ENCODE measurements around the gene ARMC6.
A peak's percentile ranks its signal among the peaks of the same experiment; 100 is the strongest.

ARMC6 gene

DNA sequence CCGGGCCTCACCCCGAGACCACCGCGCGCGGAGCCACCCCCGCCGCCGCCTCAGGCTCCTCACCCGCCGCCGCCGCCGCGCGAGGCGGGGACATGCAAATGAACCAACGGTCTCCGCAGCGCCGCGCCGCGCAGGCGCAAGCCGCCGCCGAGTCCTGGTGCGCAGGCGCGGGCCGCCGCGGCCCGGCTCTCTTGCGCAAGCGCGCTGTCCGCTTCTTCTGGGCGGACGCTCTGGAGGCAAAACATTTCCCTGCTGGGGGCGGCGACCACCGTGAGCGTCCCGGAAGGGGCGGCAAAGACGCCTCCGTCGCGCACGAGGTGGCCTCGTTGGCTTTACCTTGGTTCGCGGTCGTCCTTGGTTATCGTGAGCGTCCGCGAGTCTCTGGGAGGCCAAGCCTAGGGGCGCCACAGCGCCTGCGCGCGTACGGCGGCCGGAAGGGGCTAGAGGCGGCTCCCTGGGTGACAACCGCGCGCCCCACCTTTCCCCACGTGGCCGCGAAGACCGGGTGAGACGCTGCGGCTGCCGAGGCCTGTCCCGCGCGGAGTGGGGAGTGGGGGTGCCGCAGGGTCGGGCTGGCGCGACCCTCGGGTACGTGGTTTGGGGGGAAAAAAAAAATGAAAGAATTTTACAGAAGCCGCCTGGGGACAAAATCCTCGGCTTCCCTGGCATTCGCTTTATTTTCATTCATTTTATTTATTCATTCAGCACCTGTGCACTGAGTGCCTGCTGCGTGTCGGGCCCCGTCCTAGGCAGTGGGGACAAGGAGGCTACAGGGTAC, at the start of gene ARMC6, which contains the start of gene SUGP2:
TSS of gene ARMC6 (plus strand) at position 178 of the 778 bp plus-strand sequence. CDS start 607 bp downstream, outside the sequence.
TSS of gene SUGP2 (minus strand) at position 92 of the 778 bp plus-strand sequence. CDS start 2,446 bp downstream, outside the sequence.
- DNase-seq (ENCODE audit: low read depth), result peak; percentile 53
- H3K4me3 ChIP-seq (ENCODE audit: low read depth, low read length), result peak within 1 kb of the TSS; percentile 89

DNA sequence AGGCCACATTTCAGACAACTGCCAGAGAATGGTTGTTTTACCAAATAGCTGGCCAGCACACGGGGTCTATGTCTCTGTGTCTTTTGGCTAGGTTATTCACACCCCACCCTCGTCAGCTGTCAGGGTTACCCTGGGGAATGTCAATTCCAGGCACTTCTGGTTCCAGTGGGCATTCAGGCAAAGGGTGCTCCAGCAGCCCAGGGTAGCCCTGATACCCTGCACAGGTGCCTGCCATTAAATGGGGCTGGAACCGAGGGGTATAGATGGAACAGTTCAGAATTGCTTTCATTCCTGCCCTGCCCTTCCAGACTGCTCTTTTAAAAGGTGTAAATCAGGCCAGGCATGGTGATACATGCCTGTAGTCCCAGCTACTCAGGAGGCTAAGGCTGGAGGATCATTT, 49.2 kb upstream of the ARMC6 start:
- no peak overlapping the region for H3K4me3 ChIP-seq (ENCODE audit: low read depth, low read length)
- DNase-seq (ENCODE audit: low read depth), result no peak

DNA sequence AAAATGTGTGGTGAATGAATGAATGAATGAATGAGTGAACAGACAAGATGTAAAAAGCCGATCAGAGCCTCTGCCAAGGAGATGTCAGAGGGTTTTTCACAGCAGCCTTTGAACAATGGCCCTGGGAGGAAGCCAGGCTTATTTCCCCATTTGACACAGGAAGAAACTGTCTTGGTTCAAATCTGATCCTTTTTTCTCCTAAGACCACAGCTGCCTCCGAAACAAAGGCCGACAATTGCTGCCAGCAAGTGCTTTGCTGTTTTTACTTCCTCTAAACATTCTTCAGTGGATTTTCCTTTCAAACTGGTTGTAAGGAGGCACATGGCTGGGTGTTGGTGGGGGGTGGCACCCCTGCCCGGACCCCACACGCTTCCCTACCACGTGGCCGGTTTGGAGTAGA, 48.1 kb upstream of the ARMC6 start:
- DNase-seq (ENCODE audit: low read depth), result no peak
- H3K4me3 ChIP-seq (ENCODE audit: low read depth, low read length), result no peak overlapping the region

DNA sequence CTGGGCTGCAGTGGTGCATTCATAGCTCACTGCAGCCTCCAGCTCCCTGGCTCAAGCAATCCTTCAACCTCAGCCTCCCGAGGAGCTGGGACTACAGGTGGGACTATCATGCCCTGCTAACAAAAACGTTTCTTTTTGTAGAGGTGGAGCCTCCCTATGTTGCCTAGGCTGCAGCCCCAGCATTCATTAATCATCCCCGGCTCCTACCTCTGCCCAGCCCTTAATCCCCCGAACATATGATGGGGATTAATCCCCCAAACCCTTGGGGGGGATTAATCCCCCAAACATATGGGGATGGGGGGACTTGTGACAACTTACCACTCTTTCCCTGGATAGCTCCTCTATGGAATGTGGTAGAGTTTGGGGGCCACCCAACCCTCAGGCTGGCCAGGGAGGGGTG, 45.9 kb upstream of the ARMC6 start:
- no peak for DNase-seq (ENCODE audit: low read depth)
- no peak overlapping the region for H3K4me3 ChIP-seq (ENCODE audit: low read depth, low read length)

DNA sequence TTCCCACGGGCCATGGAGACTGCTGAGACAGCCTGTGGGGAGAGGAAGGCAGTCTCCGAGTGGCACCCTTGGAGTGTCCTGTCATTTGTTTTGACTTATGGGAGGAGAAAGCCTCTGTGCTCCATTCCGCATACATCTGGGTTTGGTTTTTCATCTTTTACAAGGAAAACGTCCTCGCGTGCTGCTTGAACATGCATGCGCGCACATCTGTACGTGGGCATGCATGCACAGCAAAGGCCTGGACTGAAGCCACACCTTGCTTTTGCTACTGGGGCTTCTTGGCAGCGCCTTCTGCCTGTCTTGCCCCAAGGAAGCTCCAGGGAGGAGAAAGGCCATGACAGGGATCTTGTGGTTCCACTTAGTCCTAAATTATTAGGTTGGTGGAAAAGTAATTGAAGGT, 44.1 kb upstream of the ARMC6 start:
- DNase-seq (ENCODE audit: low read depth), result no peak

DNA sequence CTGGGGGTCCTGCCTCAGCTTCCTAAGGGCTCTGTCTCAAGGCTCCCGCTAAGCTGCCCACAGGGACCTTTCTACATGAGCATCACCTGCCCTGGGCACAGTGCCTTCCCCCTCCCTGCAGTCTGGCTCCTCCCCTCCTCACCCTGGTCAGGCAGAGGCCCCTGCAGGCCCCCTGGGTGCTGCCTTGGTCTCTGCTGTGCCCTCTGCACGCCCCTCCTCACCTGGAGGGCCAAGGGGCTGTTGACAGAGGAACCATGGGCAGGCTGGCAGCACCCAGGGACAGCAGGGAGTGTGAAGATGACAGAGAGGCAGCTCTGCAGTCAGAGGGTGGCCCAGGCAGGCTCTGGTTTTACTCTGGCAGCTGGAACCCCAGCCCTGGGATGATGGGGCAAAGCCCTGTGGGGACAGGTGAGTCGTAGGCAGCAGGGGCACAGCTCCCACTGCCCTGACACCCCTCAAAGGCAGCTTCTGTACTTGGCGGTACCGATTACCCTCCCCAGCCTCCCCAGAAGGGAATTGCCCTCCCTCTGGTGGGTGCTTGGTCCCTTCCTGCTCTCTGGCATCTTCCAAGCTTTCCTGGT, 43.2 kb upstream of the ARMC6 start:
- H3K4me3 ChIP-seq (ENCODE audit: low read depth, low read length), result no peak overlapping the region
- DNase-seq (ENCODE audit: low read depth), result no peak

More for the DNA sequence above, 44.1 kb upstream of the ARMC6 start:
- no peak overlapping the region for H3K4me3 ChIP-seq (ENCODE audit: low read depth, low read length)

DNA sequence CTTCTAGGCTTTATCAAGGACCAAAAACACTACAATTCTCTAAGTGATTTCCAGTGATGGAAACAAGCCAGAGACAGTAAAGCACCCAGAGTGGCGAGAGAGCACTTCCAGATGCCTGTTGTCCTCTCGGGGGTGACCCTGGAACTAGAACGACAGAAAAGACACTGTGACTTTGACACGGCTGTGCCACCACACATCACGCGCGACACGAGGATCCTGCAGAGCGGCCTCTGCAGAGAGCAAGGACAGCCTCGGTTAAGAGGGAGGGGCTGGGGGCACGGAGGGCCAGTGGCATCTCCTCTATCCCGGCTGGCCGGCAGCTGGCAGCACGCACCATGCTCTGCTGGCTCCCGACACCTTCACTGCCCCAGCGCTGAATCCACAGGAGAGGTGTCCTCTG, 42.4 kb upstream of the ARMC6 start:
- no peak overlapping the region for H3K4me3 ChIP-seq (ENCODE audit: low read depth, low read length)
- DNase-seq (ENCODE audit: low read depth), result no peak

DNA sequence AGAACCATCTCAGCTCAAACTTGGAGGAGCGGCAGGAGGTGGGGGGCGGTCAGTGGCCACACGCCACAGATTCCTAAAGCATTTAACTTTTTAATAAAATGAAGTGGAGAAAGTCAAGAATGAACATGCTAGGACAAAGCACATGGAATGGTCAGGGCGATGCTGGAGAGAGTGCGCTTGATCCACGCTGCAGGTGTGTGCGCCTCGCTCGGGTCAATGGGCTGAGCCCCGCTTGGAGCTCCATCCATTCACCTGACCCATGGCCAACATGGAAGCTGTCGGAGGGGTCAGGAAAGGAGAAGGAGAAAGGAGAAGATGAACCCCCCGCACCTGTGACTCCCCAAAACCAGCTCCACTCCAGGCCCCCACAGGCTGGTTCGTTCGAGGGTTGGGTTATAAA, 41.9 kb upstream of the ARMC6 start:
- H3K4me3 ChIP-seq (ENCODE audit: low read depth, low read length), result no peak overlapping the region
- no peak for DNase-seq (ENCODE audit: low read depth)

DNA sequence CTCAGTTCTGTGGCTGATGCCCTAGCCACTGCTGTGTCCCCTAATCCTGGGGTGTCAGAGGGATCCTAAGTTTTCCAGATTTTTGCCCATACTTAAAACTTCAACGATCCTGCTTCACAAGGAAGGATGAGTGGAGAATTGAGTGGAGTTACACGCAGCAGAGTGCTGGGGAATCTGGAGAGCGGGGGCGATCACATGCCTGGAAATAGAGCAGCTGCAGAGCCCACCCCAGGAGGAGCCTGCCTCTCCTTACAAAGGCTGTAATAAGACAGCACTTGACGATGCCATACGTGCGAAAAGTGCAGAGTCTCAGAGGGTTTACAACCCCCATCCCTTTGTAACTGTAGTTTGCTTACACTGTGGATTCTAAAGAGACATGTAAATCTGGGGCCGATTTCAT, 40.7 kb upstream of the ARMC6 start:
- no peak for DNase-seq (ENCODE audit: low read depth)
- no peak overlapping the region for H3K4me3 ChIP-seq (ENCODE audit: low read depth, low read length)

DNA sequence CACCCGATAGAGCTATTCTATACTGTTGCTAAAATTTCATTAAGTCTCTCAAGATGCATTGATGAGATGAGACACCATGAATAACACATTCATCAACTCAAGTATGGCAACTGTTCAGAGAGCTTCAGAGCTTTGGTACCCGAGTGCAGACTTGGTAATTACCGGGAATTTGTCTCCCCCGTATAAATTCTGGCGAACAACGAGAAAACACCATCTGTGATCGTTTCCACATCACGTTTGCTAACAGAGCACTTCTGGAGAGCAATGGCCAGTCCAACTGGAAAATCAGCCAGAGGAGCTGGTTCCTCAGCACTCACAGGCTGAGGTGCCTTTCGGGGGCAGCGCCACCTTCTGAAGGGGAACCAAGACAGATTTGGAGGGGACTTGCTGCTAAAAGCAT, 40.3 kb upstream of the ARMC6 start:
- no peak for DNase-seq (ENCODE audit: low read depth)
- H3K4me3 ChIP-seq (ENCODE audit: low read depth, low read length), result no peak overlapping the region

DNA sequence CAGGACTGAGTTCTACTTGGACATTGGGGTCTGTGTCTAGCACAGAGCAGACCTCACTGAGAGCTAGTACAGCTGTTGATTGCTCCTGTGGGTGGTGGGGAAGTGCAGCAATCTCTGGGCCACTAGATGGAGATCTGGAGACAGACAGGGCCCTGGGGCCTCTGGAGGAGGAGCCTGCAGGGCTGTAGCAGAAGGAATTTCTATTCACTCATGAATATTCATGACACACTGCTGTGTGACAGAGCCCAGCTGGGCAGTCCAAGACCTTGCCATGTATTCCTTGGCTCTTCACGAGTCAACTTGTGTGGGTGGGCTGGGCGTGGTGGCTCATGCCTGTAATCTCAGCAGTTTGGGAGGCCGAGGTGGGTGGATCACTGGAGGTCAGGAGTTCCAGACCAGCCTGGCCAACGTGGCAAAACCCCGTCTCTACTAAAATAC, 37.6 kb upstream of the ARMC6 start:
- peak; percentile 42 for DNase-seq (ENCODE audit: low read depth)
- no peak overlapping the region for H3K4me3 ChIP-seq (ENCODE audit: low read depth, low read length)

DNA sequence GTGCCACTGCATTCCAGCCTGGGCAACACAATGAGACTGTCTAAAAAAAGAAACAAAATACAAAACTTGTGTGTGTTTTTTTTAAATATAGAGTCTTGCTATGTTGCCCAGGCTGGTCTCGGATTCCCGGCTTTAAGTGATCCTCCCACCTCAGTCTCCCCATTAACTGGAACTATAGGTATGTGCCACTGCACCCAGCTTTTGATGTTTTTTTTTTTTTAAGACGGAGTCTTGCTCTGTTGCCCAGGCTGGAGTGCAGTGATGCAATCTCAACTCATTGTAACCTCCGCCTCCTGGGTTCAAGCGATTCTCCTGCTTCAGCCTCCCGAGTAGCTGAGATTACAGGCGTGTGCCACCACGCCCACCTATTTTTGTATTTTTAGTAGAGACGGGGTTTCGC, 37.1 kb upstream of the ARMC6 start:
- no peak overlapping the region for H3K4me3 ChIP-seq (ENCODE audit: low read depth, low read length)
- no peak for DNase-seq (ENCODE audit: low read depth)

DNA sequence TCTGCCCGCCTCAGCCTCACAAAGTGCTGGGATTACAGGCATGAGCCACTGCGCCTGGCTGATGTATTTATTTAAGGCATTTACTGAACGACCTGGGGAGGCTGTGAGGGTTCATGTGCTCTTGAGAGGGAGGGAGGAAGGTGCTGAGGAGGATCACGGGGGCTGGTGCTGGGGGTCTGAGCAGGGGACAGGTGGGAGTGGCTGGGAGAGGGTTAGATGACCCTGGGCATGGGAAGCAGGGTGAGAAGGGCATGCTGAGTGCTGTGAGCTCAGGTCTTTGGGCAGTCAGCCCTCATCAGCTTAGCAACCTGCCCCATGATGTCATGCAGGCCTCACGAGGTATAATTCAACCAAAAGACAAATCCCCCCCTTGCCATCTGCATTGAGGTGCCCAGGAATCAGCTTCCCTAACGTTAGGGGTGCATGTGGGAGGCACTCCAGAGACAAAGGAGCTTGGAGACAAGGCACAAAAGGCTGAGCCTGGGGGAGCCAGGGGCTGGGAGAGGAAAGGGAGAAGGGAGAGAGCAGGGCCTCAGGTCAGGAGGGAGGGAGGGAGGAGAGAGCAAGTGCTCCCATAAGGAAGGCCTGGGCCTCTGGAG, 36.5 kb upstream of the ARMC6 start:
- DNase-seq (ENCODE audit: low read depth), result no peak
- no peak overlapping the region for H3K4me3 ChIP-seq (ENCODE audit: low read depth, low read length)

DNA sequence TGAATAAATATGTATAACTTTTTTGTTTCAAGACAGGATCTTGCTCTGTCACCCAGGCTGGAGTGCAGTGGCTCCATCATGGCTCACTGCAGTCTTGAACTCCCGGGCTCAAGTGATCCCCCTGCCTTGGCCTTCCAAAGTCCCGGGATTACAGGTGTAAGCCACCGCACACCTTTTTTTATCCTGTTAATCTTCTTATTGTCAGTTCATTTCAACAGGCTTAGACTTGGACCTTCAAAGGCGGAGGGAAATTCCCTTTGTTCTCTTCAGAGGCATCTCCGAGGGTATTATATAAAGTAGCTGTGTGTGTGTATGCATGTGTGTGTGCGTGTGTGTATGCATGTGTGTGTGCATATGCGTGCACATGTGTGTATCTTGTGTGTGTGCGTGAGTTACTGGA, 35.1 kb upstream of the ARMC6 start:
- DNase-seq (ENCODE audit: low read depth), result no peak

DNA sequence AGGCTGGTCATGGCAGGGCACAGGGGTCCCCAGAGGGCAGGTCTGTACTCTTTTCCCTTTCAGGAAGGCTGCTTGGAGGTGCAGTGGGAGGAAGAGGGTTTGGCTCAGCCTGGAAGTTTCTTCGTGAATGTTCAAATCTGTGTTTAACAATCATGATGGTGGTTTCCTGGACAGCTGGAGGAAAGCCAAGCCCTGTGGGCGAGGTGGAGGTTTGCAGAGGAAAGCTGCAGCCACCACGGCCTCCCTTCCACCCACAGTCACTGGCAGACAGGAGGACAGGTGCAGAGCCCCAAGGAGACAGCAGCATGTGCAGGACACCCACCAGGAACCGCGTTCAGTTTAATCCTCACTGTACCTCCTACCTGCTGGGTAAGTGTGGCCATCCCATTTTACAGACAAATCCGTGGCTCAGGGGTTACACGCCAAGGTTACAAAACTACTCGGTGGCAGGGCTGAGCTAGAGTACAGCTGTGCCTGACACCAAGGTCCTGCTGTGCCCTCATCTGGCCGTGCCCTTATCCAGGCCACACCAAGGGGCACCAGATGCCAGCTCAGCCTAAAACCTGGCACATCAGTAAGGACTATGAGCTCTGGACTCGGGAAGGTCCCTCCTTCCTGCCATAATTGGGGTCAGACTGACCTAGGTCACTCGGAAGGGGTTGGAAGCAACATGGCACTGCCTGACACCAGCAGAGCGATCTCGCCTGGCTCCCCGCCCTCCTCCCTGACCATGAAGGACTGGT, 34.2 kb upstream of the ARMC6 start:
- no peak for DNase-seq (ENCODE audit: low read depth)
- no peak overlapping the region for H3K4me3 ChIP-seq (ENCODE audit: low read depth, low read length)

More for the DNA sequence above, 35.1 kb upstream of the ARMC6 start:
- no peak overlapping the region for H3K4me3 ChIP-seq (ENCODE audit: low read depth, low read length)

DNA sequence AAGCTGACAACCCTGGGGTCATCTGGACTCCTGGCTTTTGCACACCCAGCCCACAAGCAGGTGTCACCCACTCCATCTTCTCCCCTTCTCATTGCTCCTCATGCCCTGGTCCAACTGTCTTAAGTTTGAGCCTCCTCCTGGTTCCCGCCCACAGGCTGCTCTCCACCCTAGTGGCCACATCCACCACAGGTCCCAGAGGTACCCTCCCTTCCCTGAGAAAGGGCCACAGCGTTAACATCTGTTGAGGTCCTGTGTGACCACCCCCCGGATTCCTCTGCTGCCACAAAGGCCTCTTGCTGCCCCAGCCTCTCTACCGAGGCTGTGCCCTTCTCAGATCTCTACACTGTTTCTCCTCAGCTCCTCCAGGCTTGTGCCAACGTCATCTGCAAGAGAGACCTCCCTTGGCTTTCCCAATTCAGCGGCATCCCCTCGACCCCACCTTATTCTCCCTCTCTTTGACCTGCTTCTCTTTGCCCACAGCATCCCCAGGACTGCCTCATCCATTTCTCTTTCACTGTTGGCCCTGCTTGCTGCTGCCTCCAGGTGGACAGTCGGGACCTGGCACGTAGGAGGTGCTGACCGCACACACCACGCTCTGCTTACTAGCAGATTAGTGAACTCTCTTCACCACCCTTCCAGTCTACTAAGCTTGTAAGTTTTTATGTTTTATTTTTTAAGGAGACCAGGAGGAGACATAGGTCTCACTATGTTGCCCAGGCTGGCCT, 33.3 kb upstream of the ARMC6 start:
- H3K4me3 ChIP-seq (ENCODE audit: low read depth, low read length), result no peak overlapping the region
- DNase-seq (ENCODE audit: low read depth), result no peak

DNA sequence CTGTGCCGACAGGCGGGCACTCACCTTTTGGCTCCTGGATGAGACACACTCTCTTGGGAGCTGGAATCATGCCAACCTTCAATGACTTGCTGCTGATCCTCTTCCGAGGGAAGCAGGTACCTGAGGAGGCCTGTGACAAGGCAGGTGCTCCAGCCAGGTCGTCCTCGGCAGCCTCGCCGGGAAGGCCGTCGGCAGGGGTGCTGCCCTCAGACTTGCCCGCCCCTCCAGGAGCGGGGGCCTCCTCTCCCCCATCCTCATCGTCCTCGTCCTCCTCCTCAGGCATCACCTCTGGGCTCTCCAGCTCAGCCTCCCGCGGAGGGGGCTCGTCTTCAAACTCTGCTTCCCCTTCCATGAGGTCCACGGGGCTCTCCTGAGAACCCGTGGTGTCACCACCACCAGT, 29.3 kb upstream of the ARMC6 start:
- no peak for DNase-seq (ENCODE audit: low read depth)
- H3K4me3 ChIP-seq (ENCODE audit: low read depth, low read length), result no peak overlapping the region

DNA sequence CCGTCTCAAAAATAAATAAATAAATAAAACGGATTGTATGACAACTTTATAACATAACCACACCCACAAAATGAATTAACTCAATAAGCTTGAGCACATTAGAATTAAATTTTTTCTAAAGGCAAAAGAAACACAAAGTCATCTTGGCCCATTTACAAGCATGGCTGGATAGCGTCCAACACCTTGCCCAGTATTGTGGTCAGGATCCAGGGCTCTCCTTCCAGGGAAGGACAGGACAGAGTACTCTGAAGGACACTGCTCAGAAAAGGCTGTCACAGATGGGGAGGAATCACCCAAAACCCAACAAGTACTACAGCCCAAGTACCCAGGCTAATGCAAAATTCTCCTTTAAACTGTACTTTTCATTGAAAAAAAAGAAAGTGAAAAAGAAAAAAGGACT, 27.2 kb upstream of the ARMC6 start:
- no peak overlapping the region for H3K4me3 ChIP-seq (ENCODE audit: low read depth, low read length)
- no peak for DNase-seq (ENCODE audit: low read depth)

DNA sequence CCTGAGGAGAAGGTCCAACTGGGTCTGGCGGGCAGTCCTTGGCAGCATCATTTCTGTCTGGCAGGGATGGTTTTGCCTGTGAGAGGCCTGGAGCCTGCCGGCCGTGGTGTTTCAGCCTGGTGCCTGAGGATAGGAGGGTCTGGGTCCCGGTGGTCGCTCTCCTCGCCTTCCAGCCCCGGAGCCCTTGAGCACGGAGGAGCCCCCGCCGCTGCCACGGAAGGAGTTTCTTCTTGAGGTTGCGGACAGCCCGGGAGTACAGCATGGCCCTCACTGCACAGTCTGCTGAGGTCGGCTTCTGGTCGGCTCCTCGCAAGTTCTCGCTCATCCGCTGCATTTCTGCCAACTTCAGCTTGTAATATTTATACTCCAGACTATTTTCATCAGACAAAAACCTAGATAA, 23.5 kb upstream of the ARMC6 start:
- H3K4me3 ChIP-seq (ENCODE audit: low read depth, low read length), result no peak overlapping the region
- DNase-seq (ENCODE audit: low read depth), result no peak
